Measurements from ENCODE around the gene MYOM3.

Gene MYOM3

GRCh38 chr1:24113641-24114033, 1.7 kb upstream of the MYOM3 start:
- no peak for DNase-seq

- DNase-seq = no peak
Observed at GRCh38 chr1:24111262-24111995, 506 bp downstream of the MYOM3 start.

- no peak for DNase-seq
Observed at GRCh38 chr1:24110642-24111261, 1.2 kb downstream of the MYOM3 start.

DNA sequence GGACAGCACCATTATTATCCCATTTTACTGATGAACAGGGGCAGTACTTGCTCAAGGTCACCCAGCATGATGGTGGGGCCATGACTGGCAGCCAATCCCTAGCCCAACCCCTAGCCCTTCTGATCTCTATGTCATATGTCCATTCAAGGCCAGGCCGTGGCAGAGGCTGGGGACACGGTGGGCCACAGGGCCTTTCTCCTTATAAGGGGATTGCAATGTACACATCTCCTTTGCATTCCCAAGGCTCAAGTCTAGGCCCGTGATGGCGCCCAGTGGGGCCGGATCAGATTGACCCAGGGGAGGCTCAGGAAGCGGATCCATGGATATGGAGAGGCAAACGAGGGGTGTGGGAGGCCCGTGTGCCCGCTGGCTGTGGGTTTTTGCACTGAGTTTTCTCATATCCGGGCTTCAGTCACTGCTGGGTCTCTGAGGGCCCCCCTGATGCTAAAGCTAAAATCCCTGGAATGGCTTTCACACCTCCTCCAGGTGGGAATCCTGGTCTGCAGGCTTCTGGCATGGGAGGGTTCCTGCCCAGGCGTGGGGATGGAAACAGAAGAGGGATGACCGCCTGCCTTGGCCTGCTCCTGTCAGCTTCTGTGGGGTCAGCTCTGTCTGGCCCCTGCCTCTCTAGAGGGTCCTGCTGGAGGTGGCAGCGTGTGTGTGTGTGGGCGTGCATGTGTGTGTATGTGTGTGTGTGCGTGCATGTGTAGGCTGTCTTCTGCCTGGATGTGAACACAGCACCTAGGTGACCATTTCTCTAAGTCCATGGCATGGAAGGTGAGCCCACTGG, 2.1 kb downstream of the MYOM3 start:
- DNase-seq = no peak

- DNase-seq = no peak
Observed at GRCh38 chr1:24109166-24109483, 2.8 kb downstream of the MYOM3 start.

GRCh38 chr1:24108334-24109165, 3.4 kb downstream of the MYOM3 start:
- no peak for DNase-seq

GRCh38 chr1:24107462-24108138, 4.3 kb downstream of the MYOM3 start:
- no peak for DNase-seq

DNA sequence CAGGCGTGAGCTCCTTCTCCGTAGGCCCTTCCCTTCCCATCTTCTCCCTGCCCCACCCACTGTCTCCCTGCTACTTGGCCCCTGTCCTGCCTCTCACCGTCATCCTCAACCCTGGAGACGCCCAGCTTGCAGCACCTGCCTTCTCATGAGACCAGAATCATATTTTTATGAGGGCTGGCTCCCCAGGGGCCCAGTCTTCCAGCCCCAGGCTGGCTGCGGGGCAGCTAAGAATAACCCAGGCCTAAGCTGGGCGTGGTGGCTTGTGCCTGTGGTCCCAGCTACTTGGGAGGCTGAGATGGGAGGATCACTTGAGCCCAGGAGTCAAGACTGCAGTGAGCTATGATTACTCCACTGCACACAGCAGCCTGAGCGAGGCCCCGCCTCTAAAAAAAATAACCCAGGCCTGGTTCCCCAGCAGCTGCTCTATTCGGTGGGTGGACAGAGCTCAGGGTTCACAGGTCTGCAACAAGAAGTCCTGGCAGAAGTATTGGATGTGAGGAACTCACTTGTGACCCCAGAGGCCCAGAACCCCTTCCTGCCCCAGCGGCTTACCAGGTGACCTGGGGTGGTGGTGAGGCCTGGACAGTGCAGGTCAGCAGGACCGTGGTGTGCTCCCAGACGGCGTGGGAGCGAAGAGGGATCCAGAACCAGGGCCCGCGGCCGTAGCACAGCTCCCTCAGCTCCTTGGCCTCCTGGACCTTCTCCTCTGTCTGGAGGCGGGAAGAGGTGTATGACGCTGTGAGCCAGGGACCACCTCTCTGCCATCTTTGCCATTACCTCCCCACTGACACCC, 6.4 kb downstream of the MYOM3 start:
- DNase-seq = no peak

DNA sequence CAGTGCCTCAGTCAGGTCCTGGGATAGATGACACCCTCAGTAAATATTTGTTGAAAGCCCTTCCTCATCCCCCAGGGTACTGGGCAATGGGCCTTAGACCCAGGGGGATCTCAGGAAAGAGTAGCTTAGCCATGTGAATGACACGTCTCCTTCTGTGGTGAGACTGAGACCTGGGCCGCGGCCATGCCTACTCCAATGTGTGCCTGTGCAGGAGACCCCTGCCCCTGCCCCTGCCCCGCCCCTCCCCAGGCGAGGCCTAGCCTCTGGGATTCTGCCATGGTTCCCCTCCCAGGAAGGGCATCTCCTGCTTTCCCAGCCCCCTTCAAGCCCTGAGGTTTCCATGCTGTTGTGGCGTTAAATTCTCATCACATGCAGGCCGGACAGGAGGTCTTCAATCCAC, 7.1 kb downstream of the MYOM3 start:
- no peak for DNase-seq

DNA sequence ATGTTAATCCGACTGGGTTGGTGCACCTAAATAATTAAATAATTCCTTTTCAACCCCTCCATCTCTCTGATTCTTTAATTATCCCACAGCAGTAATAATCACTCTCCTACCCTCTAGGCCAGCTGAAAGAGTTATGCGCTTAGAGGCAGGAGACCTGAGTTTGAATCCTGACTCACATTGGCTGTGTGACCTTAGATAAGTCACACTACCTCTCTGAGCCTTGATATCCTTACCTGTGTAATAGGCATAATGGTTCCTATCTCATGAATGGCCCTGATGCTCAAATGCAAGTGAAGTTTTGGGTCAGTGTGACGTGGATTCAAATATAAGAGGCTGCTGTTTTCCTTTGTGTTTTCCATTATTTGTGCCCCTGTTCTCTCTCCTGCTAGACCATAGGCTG, 8.1 kb downstream of the MYOM3 start:
- DNase-seq = no peak

DNA sequence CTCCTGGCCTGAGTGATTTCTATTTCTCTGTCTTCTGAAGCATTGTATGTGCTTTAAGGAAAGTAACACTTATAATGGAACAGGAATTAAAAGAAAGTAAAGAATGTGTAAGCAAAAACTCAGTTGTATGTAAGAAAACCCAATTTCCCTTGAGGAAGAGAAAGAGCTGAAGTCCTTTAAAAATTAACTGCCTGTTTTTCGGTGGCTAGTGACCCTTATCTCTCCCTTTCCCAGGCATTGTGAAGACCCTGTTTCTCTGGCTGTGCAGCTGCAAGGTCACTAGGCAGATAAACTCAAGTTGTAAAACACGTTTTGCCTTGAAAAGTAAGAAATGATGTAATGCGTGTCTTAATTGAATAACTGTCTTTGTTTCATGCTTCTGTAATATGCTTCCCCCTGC, 8.5 kb downstream of the MYOM3 start:
- DNase-seq = no peak

DNA sequence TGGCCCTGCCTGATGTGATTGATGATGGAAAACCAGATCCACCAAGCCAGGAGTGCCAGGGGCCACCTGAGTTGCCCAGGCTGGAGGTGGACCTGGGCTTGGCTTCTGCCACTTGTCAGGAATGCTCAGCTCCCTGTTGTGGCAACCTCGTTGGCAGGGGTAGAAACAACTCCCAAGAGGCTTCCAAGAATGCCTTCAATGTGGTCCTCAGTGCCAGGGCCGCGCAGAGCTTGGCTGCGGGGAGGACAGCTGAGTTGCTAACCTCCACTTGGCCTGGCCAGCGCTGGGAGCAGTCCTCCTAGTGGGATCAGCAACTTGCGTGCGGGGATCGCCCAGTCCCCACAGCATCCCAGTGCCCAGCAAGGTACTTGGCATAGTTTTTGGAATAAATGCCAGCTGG, 9.0 kb downstream of the MYOM3 start:
- no peak for DNase-seq

DNA sequence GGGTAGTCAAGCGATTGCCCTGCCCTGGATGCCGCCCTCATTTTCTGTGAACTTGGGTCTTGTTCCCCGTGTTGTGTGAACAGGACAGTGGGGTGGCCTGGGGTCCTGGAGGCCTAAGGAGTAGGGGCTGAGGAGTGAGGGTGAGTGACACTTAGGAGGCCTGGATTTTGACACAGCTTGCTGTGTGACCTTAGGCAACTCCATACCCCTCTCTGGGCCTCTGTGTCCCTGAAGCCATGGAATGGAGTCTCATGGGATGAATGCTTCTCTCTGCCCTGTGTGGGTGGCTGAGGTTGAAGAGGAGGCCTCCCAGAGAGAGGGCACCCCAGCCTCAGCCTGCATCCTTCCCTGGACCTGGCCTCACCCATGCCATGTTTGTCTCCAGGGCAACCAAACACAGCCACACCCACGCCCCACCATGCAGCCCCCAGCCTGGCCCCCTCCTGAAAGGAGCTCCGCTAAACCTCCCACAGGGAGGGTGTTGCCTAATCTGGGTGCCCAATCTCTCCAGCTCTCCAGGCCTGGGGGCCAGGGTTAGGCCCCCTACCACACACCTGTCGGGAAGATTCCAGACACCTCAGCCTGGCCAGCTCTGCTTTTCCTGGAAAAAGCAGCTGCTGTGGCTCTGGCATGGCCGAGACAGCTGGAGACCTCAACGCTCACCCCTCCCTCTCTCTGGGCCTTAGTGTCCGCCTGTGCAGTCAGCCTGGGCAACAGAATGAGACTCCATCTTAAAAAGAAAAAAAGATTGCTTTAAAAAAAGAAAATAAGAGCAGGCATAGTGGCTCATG, 9.9 kb downstream of the MYOM3 start:
- DNase-seq = no peak

GRCh38 chr1:24100945-24101737, 10.8 kb downstream of the MYOM3 start:
- no peak for DNase-seq

- DNase-seq = no peak
Observed at GRCh38 chr1:24098943-24099638, 12.8 kb downstream of the MYOM3 start.

- no peak for DNase-seq
Observed at GRCh38 chr1:24098102-24098501, 13.8 kb downstream of the MYOM3 start.

GRCh38 chr1:24097663-24098062, 14.3 kb downstream of the MYOM3 start:
- DNase-seq = no peak

DNA sequence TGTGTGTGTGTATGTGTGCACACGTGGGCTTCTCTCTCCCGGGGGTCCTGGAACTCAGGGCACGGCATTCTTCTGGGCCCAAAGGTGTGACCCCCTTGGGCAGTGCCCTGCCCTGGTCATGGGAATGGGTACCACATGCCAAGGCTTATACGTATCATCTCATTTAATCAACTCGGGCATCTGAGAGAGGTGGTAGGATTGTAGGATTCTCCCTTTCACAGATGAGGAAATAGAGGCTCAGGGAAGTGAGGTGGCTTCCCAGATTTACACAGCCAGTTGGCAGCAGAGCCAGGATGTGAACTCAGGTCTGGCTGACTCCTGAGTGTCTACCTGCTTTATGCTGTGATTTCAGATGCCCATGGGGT, 15.2 kb downstream of the MYOM3 start:
- no peak for DNase-seq

DNA sequence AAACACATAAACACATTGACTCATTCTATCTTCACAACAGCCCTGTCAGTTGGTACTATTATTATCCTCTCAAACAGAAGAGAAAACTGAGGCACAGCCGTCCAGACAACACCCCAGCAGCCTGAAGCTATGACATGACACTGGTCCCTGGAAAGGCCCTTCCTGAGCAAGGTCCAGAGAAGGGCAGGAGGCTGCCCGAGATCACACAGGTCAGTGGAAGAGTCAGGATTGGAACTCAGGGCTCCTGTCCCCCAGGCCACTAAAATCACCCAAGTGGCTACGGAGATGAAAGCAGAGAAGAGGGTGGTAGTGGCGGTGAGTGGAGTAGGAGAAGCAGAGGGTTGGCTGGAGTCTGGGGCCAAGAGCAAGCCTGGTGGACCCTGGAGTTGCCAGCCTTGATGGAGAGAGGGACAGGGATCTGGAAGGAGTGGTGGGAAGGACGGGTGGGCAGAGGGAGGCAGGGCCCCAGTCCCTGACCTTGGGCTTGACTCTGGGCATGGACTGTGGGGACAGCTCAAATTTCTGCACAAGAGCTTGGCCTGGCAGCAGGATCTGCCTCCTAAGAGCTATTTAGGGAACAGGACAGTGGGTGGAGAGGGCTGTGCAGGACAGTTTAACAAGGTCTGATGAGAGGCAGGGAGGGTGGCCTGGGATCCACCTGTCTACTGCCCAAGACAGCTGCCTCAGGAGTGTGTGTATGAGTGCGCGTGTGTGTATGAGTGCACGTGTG, 15.8 kb downstream of the MYOM3 start:
- DNase-seq = no peak
